Astrocyte (in vitro differentiated cells and primary cell): ENCODE data around the gene OGFOD3. TPM values are rescaled to one million over a fixed set of nuclear protein-coding genes. Genes with fewer than 3 reads are reported as not detected.

Experiments
- DNase-seq: peaks from one replicate; pipeline ENCODE4 v3.0.0-alpha.2; 2010; ENCODE audit warnings: low read depth
- FAIRE-seq: peaks from 2 replicates; lab custom pipeline; 2011; peaks lifted over from hg19 to GRCh38; lab: Jason Lieb, UNC
- H2AFZ ChIP-seq: 2 replicates; pipeline ENCODE4 v1.6.0; 2012; ENCODE audit warnings: low read depth, low read length, inconsistent platforms
- H3K27ac ChIP-seq: 2 replicates; pipeline ENCODE4 v1.5.1; 2011; ENCODE audit warnings: low read depth, low read length, inconsistent platforms
- H3K27me3 ChIP-seq: 2 replicates; pipeline ENCODE4 v1.6.0; 2011; ENCODE audit warnings: low read length, inconsistent platforms; ENCODE audit not compliant: insufficient read depth
- H3K36me3 ChIP-seq: 2 replicates; pipeline ENCODE4 v1.5.1; 2011; ENCODE audit warnings: low read length, inconsistent platforms; ENCODE audit not compliant: insufficient read depth
- H3K4me1 ChIP-seq: 2 replicates; pipeline ENCODE4 v1.5.1; 2011; ENCODE audit warnings: low read length, inconsistent platforms; ENCODE audit not compliant: insufficient read depth
- H3K4me2 ChIP-seq: 2 replicates; pipeline ENCODE4 v1.6.0; 2012; ENCODE audit warnings: low read length, inconsistent platforms
- H3K4me3 ChIP-seq: 2 replicates; pipeline ENCODE4 v1.5.1; 2011; ENCODE audit warnings: low read depth, mild to moderate bottlenecking, low read length, inconsistent platforms; ENCODE audit not compliant: insufficient read depth
- H3K79me2 ChIP-seq: 2 replicates; pipeline ENCODE4 v1.6.0; 2012; ENCODE audit warnings: mild to moderate bottlenecking, low read length, inconsistent platforms; ENCODE audit not compliant: insufficient read depth
- H3K9ac ChIP-seq: 2 replicates; pipeline ENCODE4 v1.6.0; 2012; ENCODE audit warnings: mild to moderate bottlenecking, low read length, inconsistent platforms
- H3K9me3 ChIP-seq: 2 replicates; pipeline ENCODE4 v1.5.1; 2012; ENCODE audit warnings: low read depth, mild to moderate bottlenecking, low read length, inconsistent platforms; ENCODE audit not compliant: insufficient read depth
- H4K20me1 ChIP-seq: 2 replicates; pipeline ENCODE4 v1.6.0; 2012; ENCODE audit warnings: low read length, inconsistent platforms; ENCODE audit not compliant: insufficient read depth
- H3K27ac Mint-ChIP-seq: one replicate; pipeline ENCODE4 v1.8.0; 2021; ENCODE audit warnings: mild to moderate bottlenecking, mixed read lengths; ENCODE audit not compliant: unreplicated experiment
- H3K27me3 Mint-ChIP-seq: one replicate; pipeline ENCODE4 v1.8.0; 2021; ENCODE audit warnings: low read depth, mixed read lengths; ENCODE audit not compliant: unreplicated experiment
- H3K36me3 Mint-ChIP-seq: one replicate; pipeline ENCODE4 v1.8.0; 2021; ENCODE audit warnings: low read depth, mixed read lengths; ENCODE audit not compliant: unreplicated experiment
- H3K4me1 Mint-ChIP-seq: one replicate; pipeline ENCODE4 v1.8.0; 2021; ENCODE audit warnings: low read depth, mixed read lengths; ENCODE audit not compliant: unreplicated experiment
- H3K4me3 Mint-ChIP-seq: one replicate; pipeline ENCODE4 v1.8.0; 2021; ENCODE audit warnings: mild to moderate bottlenecking, moderate library complexity, mixed read lengths; ENCODE audit not compliant: unreplicated experiment
- H3K9me3 Mint-ChIP-seq: one replicate; pipeline ENCODE4 v1.8.0; 2021; ENCODE audit warnings: mild to moderate bottlenecking, mixed read lengths; ENCODE audit not compliant: unreplicated experiment
- EZH2 ChIP-seq: IDR thresholded peaks from 2 replicates; pipeline ENCODE4 v1.6.1; 2012; ENCODE audit warnings: mild to moderate bottlenecking, low read length, inconsistent platforms; ENCODE audit not compliant: insufficient read depth
- total RNA-seq: library from RNA; stranded (reverse); gene quantifications from 2 replicates; pipeline ENCODE4 v1.2.1, GENCODE V29; 2021
- TF ChIP-seq, protein P1 (sequence below): IDR thresholded peaks from 2 replicates; pipeline ENCODE4 v1.5.1; 2011; ENCODE audit warnings: low read depth, mild to moderate bottlenecking, inconsistent platforms, low read length, moderate library complexity; ENCODE audit not compliant: insufficient read depth

OGFOD3 gene
- total RNA-seq, 1 donor from 2014 or later = 20.9 TPM

DNA sequence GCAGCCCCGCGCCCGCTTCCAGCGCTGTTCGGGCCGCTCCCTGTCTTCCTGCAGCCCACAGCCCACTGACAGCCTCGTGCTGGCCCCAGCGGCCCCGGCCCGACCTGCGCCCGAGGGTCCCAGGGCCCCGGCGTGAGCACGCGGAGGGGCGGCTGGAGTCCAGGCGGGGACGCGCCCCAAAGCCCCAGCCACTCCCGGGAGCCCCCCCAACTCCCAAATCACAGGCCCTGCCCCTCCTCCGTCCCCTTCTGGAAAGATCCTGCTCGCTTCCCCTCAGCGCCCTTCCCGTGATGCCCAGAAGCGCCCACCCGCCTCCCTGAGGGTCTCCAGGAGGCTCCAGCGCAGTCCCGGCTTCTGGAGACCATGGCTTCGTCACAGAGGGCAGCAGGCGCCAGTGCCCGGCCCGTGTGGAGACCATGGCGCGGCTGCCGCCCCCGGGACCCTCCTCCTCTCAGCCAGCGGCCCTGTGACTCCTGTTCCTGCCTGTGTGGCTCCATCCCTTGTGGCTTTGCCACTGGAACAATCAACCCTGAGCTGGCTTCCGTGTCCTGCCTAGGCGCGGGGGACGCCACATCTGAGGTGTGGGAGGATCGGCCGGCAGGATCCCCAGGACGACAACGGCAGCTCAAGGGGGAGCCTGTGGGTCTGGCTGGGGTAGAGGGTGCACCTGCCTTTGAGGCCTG is 42.9 kb downstream of the OGFOD3 start:
- no peak for DNase-seq
- Histone ChIP-seq H3K4me2 (no peak overlapping the region), H3K9ac (no peak overlapping the region), H3K79me2 (no peaks in the 10 kb centered on the region), H3K36me3 (no peaks in the 10 kb centered on the region), H3K4me1 (no peaks in the 10 kb centered on the region), H3K27ac (no peak overlapping the region), H3K9me3 (no peaks in the 10 kb centered on the region), H3K27me3 (peaks cover 39% of the 10 kb centered on the region), H2AFZ (no peak overlapping the region), H3K4me3 (no peak overlapping the region), H4K20me1 (no peaks in the 10 kb centered on the region)
- H3K36me3 Mint-ChIP-seq = no peaks in the 10 kb centered on the region
- peaks cover 41% of the 10 kb centered on the region for H3K27me3 Mint-ChIP-seq
- no peaks in the 10 kb centered on the region for H3K9me3 Mint-ChIP-seq
- H3K4me3 Mint-ChIP-seq = no peak overlapping the region
- no peak overlapping the region for H3K27ac Mint-ChIP-seq
- FAIRE-seq = no peak
- no peaks in the 10 kb centered on the region for H3K4me1 Mint-ChIP-seq
- TF ChIP-seq, protein P1, sequence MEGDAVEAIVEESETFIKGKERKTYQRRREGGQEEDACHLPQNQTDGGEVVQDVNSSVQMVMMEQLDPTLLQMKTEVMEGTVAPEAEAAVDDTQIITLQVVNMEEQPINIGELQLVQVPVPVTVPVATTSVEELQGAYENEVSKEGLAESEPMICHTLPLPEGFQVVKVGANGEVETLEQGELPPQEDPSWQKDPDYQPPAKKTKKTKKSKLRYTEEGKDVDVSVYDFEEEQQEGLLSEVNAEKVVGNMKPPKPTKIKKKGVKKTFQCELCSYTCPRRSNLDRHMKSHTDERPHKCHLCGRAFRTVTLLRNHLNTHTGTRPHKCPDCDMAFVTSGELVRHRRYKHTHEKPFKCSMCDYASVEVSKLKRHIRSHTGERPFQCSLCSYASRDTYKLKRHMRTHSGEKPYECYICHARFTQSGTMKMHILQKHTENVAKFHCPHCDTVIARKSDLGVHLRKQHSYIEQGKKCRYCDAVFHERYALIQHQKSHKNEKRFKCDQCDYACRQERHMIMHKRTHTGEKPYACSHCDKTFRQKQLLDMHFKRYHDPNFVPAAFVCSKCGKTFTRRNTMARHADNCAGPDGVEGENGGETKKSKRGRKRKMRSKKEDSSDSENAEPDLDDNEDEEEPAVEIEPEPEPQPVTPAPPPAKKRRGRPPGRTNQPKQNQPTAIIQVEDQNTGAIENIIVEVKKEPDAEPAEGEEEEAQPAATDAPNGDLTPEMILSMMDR = no peak
- peak; percentile 4 for TF ChIP-seq EZH2

DNA sequence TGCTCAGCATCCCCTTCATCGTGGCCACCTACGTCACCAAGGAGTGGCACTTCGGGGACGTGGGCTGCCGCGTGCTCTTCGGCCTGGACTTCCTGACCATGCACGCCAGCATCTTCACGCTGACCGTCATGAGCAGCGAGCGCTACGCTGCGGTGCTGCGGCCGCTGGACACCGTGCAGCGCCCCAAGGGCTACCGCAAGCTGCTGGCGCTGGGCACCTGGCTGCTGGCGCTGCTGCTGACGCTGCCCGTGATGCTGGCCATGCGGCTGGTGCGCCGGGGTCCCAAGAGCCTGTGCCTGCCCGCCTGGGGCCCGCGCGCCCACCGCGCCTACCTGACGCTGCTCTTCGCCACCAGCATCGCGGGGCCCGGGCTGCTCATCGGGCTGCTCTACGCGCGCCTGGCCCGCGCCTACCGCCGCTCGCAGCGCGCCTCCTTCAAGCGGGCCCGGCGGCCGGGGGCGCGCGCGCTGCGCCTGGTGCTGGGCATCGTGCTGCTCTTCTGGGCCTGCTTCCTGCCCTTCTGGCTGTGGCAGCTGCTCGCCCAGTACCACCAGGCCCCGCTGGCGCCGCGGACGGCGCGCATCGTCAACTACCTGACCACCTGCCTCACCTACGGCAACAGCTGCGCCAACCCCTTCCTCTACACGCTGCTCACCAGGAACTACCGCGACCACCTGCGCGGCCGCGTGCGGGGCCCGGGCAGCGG is 43.6 kb downstream of the OGFOD3 start:
- Mint-ChIP-seq H3K4me3 (no peak overlapping the region), H3K9me3 (no peaks in the 10 kb centered on the region), H3K4me1 (no peaks in the 10 kb centered on the region), H3K27ac (no peak overlapping the region), H3K27me3 (peaks cover 41% of the 10 kb centered on the region), H3K36me3 (no peaks in the 10 kb centered on the region)
- FAIRE-seq (no peak), DNase-seq (no peak)
- no peak overlapping the region for H3K27ac ChIP-seq
- H4K20me1 ChIP-seq = no peaks in the 10 kb centered on the region
- no peak overlapping the region for H3K9ac ChIP-seq
- TF ChIP-seq, protein P1 = no peak
- peak; percentile 62 for TF ChIP-seq EZH2
- H2AFZ ChIP-seq = no peak overlapping the region
- no peaks in the 10 kb centered on the region for H3K4me1 ChIP-seq
- H3K27me3 ChIP-seq = peaks cover 44% of the 10 kb centered on the region
- H3K4me2 ChIP-seq = no peak overlapping the region
- H3K9me3 ChIP-seq = no peaks in the 10 kb centered on the region
- H3K79me2 ChIP-seq = no peaks in the 10 kb centered on the region
- H3K4me3 ChIP-seq = no peak overlapping the region
- H3K36me3 ChIP-seq = no peaks in the 10 kb centered on the region
